ENCODE results near the gene CHRNB4.

Gene CHRNB4

GRCh38 chr15:78630886-78631633, 9.9 kb downstream of the CHRNB4 start:
- no peak for DNase-seq

GRCh38 chr15:78629716-78630065, 11.3 kb downstream of the CHRNB4 start:
- no peak for DNase-seq

- DNase-seq = no peak
Observed at GRCh38 chr15:78629031-78629715, 11.8 kb downstream of the CHRNB4 start.

GRCh38 chr15:78628227-78628626, 12.8 kb downstream of the CHRNB4 start:
- DNase-seq = no peak

GRCh38 chr15:78627348-78627747, 13.7 kb downstream of the CHRNB4 start:
- no peak for DNase-seq

GRCh38 chr15:78626381-78626995, 14.5 kb downstream of the CHRNB4 start:
- DNase-seq = no peak

- no peak for DNase-seq
Observed at GRCh38 chr15:78625606-78626280, 15.3 kb downstream of the CHRNB4 start.

- DNase-seq = no peak
Observed at GRCh38 chr15:78624651-78625590, 16.1 kb downstream of the CHRNB4 start.

GRCh38 chr15:78623786-78624497, 17.1 kb downstream of the CHRNB4 start:
- DNase-seq = no peak

- DNase-seq = no peak
Observed at GRCh38 chr15:78621810-78622402, 19.1 kb downstream of the CHRNB4 start.

- no peak for DNase-seq
Observed at GRCh38 chr15:78620527-78621421, 20.2 kb downstream of the CHRNB4 start, which contains the start of gene CHRNA3. Gene CHRNA3, minus strand, starts transcription at chr15:78620996. Its CDS starts 202 bp downstream, at chr15:78620794.

GRCh38 chr15:78620021-78620526, 20.9 kb downstream of the CHRNB4 start:
- no peak for DNase-seq

- no peak for DNase-seq
Observed at GRCh38 chr15:78619022-78619950, 21.7 kb downstream of the CHRNB4 start.

- DNase-seq = peak; percentile 63
Observed at GRCh38 chr15:78618490-78618934, 22.5 kb downstream of the CHRNB4 start.

- no peak for DNase-seq
Observed at GRCh38 chr15:78618064-78618463, 22.9 kb downstream of the CHRNB4 start.

- no peak for DNase-seq
Observed at GRCh38 chr15:78617516-78617915, 23.5 kb downstream of the CHRNB4 start.

GRCh38 chr15:78617076-78617475, 23.9 kb downstream of the CHRNB4 start:
- DNase-seq = no peak

GRCh38 chr15:78616506-78616905, 24.5 kb downstream of the CHRNB4 start:
- no peak for DNase-seq

Data from CD4-positive, alpha-beta T cell treated with Interleukin-15 for 1 hour (primary cell).